GM23338 (cell line): Measurements from ENCODE around the gene SLC6A11. TPM values are rescaled to one million over a fixed set of nuclear protein-coding genes. Genes with fewer than 3 reads are reported as not detected.

Source experiments
- ATAC-seq: fragments of 200-7000 bp; cut with Tn5 transposase; 3 replicates; pipeline ENCODE4 v1.9.1; 2020
- DNase-seq: peaks from one replicate; pipeline ENCODE4 v3.0.0-alpha.2; 2015; ENCODE audit warnings: low spot score
- H2AFZ ChIP-seq: fragments of 200-600 bp; sonication (generic); 2 replicates; pipeline ENCODE4 v1.8.0; 2016; ENCODE audit warnings: antibody characterized with exemption, mild to moderate bottlenecking, moderate library complexity
- H3F3A ChIP-seq: fragments of 200-600 bp; sonication (generic); replicated peaks from 2 replicates; pipeline ENCODE4 v1.8.0; 2017; ENCODE audit warnings: antibody characterized with exemption, mixed run types, low read depth
- H3K27ac ChIP-seq: fragments of 200-600 bp; sonication (generic); 2 replicates; pipeline ENCODE4 v1.6.1; 2016; ENCODE audit warnings: low read depth
- H3K27me3 ChIP-seq: fragments of 200-600 bp; sonication (generic); 2 replicates; pipeline ENCODE4 v1.8.0; 2016; ENCODE audit warnings: mild to moderate bottlenecking, mixed run types, moderate library complexity; ENCODE audit not compliant: insufficient read depth
- H3K36me3 ChIP-seq: fragments of 200-600 bp; sonication (generic); 2 replicates; pipeline ENCODE4 v1.8.0; 2016; ENCODE audit warnings: mild to moderate bottlenecking; ENCODE audit not compliant: insufficient read depth
- H3K4me1 ChIP-seq: fragments of 200-600 bp; sonication (generic); 2 replicates; pipeline ENCODE4 v1.8.0; 2016; ENCODE audit warnings: mild to moderate bottlenecking, moderate library complexity; ENCODE audit not compliant: insufficient read depth
- H3K4me2 ChIP-seq: fragments of 200-600 bp; sonication (generic); 2 replicates; pipeline ENCODE4 v1.7.1; 2017; ENCODE audit warnings: mixed run types
- H3K4me3 ChIP-seq: fragments of 200-600 bp; sonication (generic); 2 replicates; pipeline ENCODE4 v1.6.1; 2016; ENCODE audit warnings: mixed run types
- H3K79me2 ChIP-seq: fragments of 200-600 bp; sonication (generic); replicated peaks from 2 replicates; pipeline ENCODE4 v1.8.0; 2017; ENCODE audit warnings: mild to moderate bottlenecking; ENCODE audit not compliant: insufficient read depth
- H3K9me2 ChIP-seq: fragments of 200-600 bp; sonication (generic); 2 replicates; pipeline ENCODE4 v1.8.0; 2017; ENCODE audit not compliant: insufficient read depth
- H4K20me1 ChIP-seq: fragments of 200-600 bp; sonication (generic); replicated peaks from 2 replicates; pipeline ENCODE4 v1.8.0; 2017; ENCODE audit warnings: mild to moderate bottlenecking; ENCODE audit not compliant: insufficient read depth
- H3K27ac Mint-ChIP-seq: 2 replicates; pipeline ENCODE4 v1.8.0; 2020; ENCODE audit warnings: inconsistent platforms, mild to moderate bottlenecking, moderate library complexity, mixed read lengths
- H3K27me3 Mint-ChIP-seq: 3 replicates; pipeline ENCODE4 v1.8.0; 2022; ENCODE audit warnings: low read depth, mild to moderate bottlenecking, moderate library complexity, mixed read lengths, inconsistent platforms; ENCODE audit not compliant: insufficient read depth, poor library complexity
- H3K36me3 Mint-ChIP-seq: 3 replicates; pipeline ENCODE4 v1.8.0; 2021; ENCODE audit warnings: low read depth, mild to moderate bottlenecking, inconsistent platforms, moderate library complexity, mixed read lengths
- H3K4me1 Mint-ChIP-seq: 3 replicates; pipeline ENCODE4 v1.8.0; 2020; ENCODE audit warnings: mild to moderate bottlenecking, inconsistent platforms, mixed read lengths
- H3K4me3 Mint-ChIP-seq: 3 replicates; pipeline ENCODE4 v1.8.0; 2021; ENCODE audit warnings: moderate library complexity, mild to moderate bottlenecking, inconsistent platforms, mixed read lengths
- H3K9me3 Mint-ChIP-seq: 3 replicates; pipeline ENCODE4 v1.8.0; 2020; ENCODE audit warnings: moderate library complexity, mild to moderate bottlenecking, inconsistent platforms, mixed read lengths
- EZH2 ChIP-seq: fragments of 200-600 bp; sonication (generic); IDR thresholded peaks from one replicate; pipeline ENCODE4 v1.8.0; 2017; ENCODE audit warnings: antibody characterized with exemption, mild to moderate bottlenecking, low read depth; ENCODE audit not compliant: unreplicated experiment
- NANOG ChIP-seq: IDR thresholded peaks from 2 replicates; pipeline ENCODE4 v1.6.1; 2016; ENCODE audit warnings: antibody characterized with exemption, borderline replicate concordance
- polyA plus RNA-seq: library from polyadenylated mRNA; unstranded; fragments of >200 nt; fragmentation: Nextera tagmentation; extraction: Ambion mirVana; gene quantifications from 2 replicates; pipeline ENCODE4 v1.2.1, GENCODE V29; 2016
- total RNA-seq: library from RNA; depleted of rRNA; stranded (reverse); fragments of >200 nt; shearing (Covaris generic); gene quantifications from 2 replicates; pipeline ENCODE4 v1.2.3, GENCODE V29; 2014
- TF ChIP-seq, protein P1 (sequence below): fragments of 250-450 bp; sonication (Bioruptor Pico); IDR thresholded peaks from 2 replicates; pipeline ENCODE4 v1.5.0; 2020; ENCODE audit warnings: mild to moderate bottlenecking, moderate library complexity
- TF ChIP-seq, protein P2 (sequence below), 2 experiments: fragments of 200-600 bp in 1 of 2; sonication (generic) in 1 of 2; conservative IDR thresholded peaks; 2 replicates each; pipeline versions ENCODE4 v1.5.1 to v1.6.1; 2016 to 2017; ENCODE audit warnings: antibody characterized with exemption in 2 of 2, low read depth in 2 of 2, mild to moderate bottlenecking in 2 of 2, moderate library complexity in 1 of 2
- TF ChIP-seq, protein P3 (sequence below): IDR thresholded peaks from 2 replicates; pipeline ENCODE4 v1.6.1; 2016; ENCODE audit warnings: antibody characterized with exemption

SLC6A11 gene
- total and polyA plus RNA-seq, 2 experiments from 2014 or later: 0.47 to 1.1 TPM

DNA sequence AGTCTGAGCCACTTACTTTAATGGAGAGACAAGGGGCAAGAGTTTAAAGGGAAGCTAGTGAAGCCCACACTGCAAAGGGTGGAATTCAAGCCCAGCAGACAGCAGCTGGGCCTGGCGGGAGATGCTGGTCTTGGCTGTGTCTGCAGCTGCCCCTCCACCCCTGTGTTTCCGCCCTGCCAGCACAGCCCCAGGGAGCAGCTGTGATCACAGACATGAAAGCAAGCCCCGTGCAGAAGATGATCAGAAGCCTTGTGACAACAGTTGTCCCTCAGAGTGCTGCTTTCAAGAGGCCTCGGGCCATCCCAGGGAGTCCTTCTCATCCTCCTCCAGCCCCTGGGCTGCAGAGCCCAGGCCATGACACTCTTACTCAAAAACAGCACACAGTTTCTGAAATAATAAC lies 152.4 kb downstream of the SLC6A11 start (continued):
- TF ChIP-seq, protein P1, sequence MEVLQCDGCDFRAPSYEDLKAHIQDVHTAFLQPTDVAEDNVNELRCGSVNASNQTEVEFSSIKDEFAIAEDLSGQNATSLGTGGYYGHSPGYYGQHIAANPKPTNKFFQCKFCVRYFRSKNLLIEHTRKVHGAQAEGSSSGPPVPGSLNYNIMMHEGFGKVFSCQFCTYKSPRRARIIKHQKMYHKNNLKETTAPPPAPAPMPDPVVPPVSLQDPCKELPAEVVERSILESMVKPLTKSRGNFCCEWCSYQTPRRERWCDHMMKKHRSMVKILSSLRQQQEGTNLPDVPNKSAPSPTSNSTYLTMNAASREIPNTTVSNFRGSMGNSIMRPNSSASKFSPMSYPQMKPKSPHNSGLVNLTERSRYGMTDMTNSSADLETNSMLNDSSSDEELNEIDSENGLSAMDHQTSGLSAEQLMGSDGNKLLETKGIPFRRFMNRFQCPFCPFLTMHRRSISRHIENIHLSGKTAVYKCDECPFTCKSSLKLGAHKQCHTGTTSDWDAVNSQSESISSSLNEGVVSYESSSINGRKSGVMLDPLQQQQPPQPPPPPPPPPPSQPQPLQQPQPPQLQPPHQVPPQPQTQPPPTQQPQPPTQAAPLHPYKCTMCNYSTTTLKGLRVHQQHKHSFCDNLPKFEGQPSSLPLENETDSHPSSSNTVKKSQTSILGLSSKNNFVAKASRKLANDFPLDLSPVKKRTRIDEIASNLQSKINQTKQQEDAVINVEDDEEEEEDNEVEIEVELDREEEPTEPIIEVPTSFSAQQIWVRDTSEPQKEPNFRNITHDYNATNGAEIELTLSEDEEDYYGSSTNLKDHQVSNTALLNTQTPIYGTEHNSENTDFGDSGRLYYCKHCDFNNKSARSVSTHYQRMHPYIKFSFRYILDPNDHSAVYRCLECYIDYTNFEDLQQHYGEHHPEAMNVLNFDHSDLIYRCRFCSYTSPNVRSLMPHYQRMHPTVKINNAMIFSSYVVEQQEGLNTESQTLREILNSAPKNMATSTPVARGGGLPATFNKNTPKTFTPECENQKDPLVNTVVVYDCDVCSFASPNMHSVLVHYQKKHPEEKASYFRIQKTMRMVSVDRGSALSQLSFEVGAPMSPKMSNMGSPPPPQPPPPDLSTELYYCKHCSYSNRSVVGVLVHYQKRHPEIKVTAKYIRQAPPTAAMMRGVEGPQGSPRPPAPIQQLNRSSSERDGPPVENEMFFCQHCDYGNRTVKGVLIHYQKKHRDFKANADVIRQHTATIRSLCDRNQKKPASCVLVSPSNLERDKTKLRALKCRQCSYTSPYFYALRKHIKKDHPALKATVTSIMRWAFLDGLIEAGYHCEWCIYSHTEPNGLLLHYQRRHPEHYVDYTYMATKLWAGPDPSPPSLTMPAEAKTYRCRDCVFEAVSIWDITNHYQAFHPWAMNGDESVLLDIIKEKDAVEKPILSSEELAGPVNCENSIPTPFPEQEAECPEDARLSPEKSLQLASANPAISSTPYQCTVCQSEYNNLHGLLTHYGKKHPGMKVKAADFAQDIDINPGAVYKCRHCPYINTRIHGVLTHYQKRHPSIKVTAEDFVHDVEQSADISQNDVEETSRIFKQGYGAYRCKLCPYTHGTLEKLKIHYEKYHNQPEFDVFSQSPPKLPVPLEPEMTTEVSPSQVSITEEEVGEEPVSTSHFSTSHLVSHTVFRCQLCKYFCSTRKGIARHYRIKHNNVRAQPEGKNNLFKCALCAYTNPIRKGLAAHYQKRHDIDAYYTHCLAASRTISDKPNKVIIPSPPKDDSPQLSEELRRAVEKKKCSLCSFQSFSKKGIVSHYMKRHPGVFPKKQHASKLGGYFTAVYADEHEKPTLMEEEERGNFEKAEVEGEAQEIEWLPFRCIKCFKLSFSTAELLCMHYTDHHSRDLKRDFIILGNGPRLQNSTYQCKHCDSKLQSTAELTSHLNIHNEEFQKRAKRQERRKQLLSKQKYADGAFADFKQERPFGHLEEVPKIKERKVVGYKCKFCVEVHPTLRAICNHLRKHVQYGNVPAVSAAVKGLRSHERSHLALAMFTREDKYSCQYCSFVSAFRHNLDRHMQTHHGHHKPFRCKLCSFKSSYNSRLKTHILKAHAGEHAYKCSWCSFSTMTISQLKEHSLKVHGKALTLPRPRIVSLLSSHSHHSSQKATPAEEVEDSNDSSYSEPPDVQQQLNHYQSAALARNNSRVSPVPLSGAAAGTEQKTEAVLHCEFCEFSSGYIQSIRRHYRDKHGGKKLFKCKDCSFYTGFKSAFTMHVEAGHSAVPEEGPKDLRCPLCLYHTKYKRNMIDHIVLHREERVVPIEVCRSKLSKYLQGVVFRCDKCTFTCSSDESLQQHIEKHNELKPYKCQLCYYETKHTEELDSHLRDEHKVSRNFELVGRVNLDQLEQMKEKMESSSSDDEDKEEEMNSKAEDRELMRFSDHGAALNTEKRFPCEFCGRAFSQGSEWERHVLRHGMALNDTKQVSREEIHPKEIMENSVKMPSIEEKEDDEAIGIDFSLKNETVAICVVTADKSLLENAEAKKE (CRISPR knock-in tag): no peak
- TF ChIP-seq, protein P2, sequence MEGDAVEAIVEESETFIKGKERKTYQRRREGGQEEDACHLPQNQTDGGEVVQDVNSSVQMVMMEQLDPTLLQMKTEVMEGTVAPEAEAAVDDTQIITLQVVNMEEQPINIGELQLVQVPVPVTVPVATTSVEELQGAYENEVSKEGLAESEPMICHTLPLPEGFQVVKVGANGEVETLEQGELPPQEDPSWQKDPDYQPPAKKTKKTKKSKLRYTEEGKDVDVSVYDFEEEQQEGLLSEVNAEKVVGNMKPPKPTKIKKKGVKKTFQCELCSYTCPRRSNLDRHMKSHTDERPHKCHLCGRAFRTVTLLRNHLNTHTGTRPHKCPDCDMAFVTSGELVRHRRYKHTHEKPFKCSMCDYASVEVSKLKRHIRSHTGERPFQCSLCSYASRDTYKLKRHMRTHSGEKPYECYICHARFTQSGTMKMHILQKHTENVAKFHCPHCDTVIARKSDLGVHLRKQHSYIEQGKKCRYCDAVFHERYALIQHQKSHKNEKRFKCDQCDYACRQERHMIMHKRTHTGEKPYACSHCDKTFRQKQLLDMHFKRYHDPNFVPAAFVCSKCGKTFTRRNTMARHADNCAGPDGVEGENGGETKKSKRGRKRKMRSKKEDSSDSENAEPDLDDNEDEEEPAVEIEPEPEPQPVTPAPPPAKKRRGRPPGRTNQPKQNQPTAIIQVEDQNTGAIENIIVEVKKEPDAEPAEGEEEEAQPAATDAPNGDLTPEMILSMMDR (conservative IDR thresholded peaks at IDR 0.05; ENCODE audit: low read depth in 2 of 2): no peak
- TF ChIP-seq EZH2 (no peak), NANOG (no peak)

DNA sequence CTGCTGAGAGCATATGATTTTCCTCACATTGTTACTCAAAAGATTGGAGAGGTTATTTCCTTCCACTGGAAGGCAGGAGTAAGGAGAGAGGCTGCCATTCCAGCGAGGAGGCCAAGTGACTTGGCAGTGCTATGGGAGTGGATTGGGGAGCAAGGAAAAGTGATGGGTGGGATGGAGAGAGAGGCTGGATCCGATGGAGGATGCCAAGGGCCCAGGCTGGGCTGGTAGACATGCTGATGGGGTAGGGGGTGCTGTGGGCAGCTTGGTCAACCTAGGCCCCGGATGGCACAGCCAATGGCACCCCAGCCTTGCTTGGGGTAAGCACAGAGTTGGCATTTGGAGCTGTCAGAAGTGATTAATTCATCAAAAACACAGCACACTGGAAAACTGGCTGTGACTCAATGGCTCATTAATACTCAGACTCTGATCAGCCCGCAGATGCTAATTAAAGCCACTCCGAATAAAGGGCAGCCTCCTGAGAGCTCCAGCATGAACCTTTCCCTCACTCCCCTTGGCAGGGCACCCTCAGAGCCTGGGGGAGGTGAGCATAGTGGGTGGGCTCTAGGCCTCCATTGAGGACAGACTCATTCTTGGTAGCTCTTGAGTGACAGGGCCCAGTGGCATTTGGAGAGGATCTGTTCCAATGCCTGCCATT lies 154.4 kb downstream of the SLC6A11 start:
- no peaks in the 10 kb centered on the region for H3K27me3 ChIP-seq
- no peaks in the 10 kb centered on the region for H3F3A ChIP-seq
- no peak overlapping the region for H3K27ac ChIP-seq
- H3K4me2 ChIP-seq: no peak overlapping the region
- Mint-ChIP-seq H3K4me3 (no peak overlapping the region), H3K27ac (no peak overlapping the region), H3K9me3 (no peaks in the 10 kb centered on the region), H3K4me1 (peaks cover 34% of the 10 kb centered on the region), H3K27me3 (peaks cover 13% of the 10 kb centered on the region), H3K36me3 (no peaks in the 10 kb centered on the region)
- 0 out of 2 replicates have a peak, but pooled peaks cover 3% of the 10 kb centered on the region for H3K9me2 ChIP-seq
- no peaks in the 10 kb centered on the region for H3K79me2 ChIP-seq
- H3K36me3 ChIP-seq: no peaks in the 10 kb centered on the region
- ATAC-seq (no peak), DNase-seq (no peak)
- no peaks in the 10 kb centered on the region for H4K20me1 ChIP-seq
- H2AFZ ChIP-seq: no peak overlapping the region
- H3K4me1 ChIP-seq: peaks cover 12% of the 10 kb centered on the region
- H3K4me3 ChIP-seq: no peak overlapping the region
- TF ChIP-seq NANOG (no peak), EZH2 (no peak)
- TF ChIP-seq, protein P3, sequence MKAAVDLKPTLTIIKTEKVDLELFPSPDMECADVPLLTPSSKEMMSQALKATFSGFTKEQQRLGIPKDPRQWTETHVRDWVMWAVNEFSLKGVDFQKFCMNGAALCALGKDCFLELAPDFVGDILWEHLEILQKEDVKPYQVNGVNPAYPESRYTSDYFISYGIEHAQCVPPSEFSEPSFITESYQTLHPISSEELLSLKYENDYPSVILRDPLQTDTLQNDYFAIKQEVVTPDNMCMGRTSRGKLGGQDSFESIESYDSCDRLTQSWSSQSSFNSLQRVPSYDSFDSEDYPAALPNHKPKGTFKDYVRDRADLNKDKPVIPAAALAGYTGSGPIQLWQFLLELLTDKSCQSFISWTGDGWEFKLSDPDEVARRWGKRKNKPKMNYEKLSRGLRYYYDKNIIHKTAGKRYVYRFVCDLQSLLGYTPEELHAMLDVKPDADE: no peak
- TF ChIP-seq, protein P1 (CRISPR knock-in tag): no peak
